CD1c-positive myeloid dendritic cell (primary cell): Measurements from ENCODE around the gene UBE2D2.

Experiments
- DNase-seq: peaks from one replicate; pipeline ENCODE4 v3.0.0-alpha.2; 2016; ENCODE audit errors: extremely low spot score

The UBE2D2 gene

DNA sequence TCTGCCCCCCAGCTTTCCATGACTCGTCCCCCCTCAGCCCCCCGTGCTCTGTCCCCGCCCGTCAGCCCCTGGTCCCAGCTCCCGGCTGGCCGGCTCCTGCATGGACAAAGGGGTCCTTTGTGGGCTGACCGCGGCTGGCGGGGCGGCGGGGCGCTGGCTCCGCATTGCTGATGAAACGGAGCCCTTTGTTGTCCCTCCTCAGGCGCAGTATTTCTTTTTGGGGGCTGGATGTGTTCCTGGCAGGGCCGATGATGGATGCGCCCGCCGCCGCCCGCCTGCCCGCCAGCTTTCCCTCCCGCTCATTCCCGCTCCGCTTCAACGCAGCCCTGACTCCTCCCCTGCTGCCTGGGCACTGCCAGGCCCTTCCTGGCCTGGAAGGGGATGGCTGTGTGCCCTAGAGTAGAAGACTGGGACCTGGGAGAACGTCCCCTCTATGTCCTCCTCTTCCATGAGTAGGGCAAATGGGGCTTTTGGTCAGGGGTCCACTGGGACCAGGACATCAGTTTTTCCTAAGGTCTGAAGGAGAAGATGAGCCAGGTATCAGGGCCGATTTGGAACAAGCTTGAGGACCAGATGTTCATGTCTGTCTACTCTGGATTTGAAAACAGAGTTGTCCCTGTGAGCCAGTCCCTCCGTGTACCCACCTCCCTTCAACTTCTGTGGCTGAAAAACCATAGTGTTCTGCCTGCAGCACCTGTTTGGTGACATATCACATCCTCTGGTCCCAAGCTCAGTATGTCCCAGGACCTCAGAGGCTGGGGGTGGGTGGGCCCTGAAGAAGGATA lies 116.0 kb downstream of the UBE2D2 start:
- DNase-seq: no peak
